K562 (cell line): Measurements from ENCODE around the gene CKMT2. TPM values are rescaled to one million over a fixed set of nuclear protein-coding genes. Genes with fewer than 3 reads are reported as not detected.

Experiments
- ATAC-seq: fragments of 200-7000 bp; cut with Tn5 transposase; 3 replicates; pipeline ENCODE4 v1.9.1; 2020; ENCODE audit warnings: moderate library complexity
- BruUV-seq: library from RNA; stranded (reverse); fragments of 400-500 nt; replicated peaks from 2 replicates; lab custom pipeline; 2021; lab: Mats Ljungman, UMichigan
- CTCF ChIA-PET: fragments of 300-600 bp; formaldehyde crosslinking; extraction: SDS; loops from one replicate; lab custom pipeline; 2021; ENCODE audit warnings: low intra/inter-chr PET ratio; lab: Yijun Ruan, JAX
- POLR2A ChIA-PET: fragments of 300-600, 350-650 bp; sonication (Branson Sonifier 250); formaldehyde crosslinking; extraction: SDS; loops from one replicate; lab custom pipeline; 2021; ENCODE audit warnings: antibody characterized with exemption, inconsistent platforms; lab: Yijun Ruan, JAX
- DNase-seq, 4 experiments: peaks; one replicate each; pipeline versions ENCODE4 v3.0.0 to v3.0.0-alpha.2; 2011 to 2018; ENCODE audit warnings: low spot score in 3 of 4, mixed read lengths in 3 of 4; ENCODE audit errors: extremely low read depth in 1 of 4
- FAIRE-seq: peaks from 2 replicates; lab custom pipeline; 2011; peaks lifted over from hg19 to GRCh38; lab: Jason Lieb, UNC
- H2AFZ ChIP-seq: 2 replicates; pipeline ENCODE4 v1.6.0; 2011; ENCODE audit warnings: low read depth, low read length, control low read depth, inconsistent platforms
- H3K27ac ChIP-seq: fragments of 200-600 bp; 3 replicates; pipeline ENCODE4 v1.8.0; 2011; ENCODE audit warnings: low read depth, mild to moderate bottlenecking, control low read depth, inconsistent platforms, low read length, moderate library complexity, mixed read lengths; ENCODE audit errors: extremely low read depth
- H3K27me3 ChIP-seq, 2 experiments: fragments of 300-600 bp in 1 of 2; 2 replicates in 1 of 2; 3 replicates in 1 of 2; pipeline versions ENCODE4 v1.6.0 to v1.8.0; 2011; ENCODE audit warnings: inconsistent platforms in 2 of 2, low read length in 2 of 2, mild to moderate bottlenecking in 1 of 2, mixed read lengths in 1 of 2, moderate library complexity in 1 of 2; ENCODE audit not compliant: control insufficient read depth in 2 of 2, insufficient read depth in 2 of 2
- H3K36me3 ChIP-seq: fragments of 300-600 bp; 3 replicates; pipeline ENCODE4 v1.8.0; 2011; ENCODE audit warnings: mild to moderate bottlenecking, low read length, inconsistent platforms; ENCODE audit not compliant: control insufficient read depth, insufficient read depth
- H3K4me1 ChIP-seq, 2 experiments: fragments of 200-600 bp in 1 of 2; replicated peaks in 1 of 2; 2 replicates in 1 of 2; 3 replicates in 1 of 2; pipeline versions ENCODE4 v1.5.1 to v1.8.0; 2011; ENCODE audit warnings: inconsistent platforms in 2 of 2, low read length in 2 of 2, mild to moderate bottlenecking in 1 of 2, mixed read lengths in 1 of 2, moderate library complexity in 1 of 2; ENCODE audit not compliant: control insufficient read depth in 2 of 2, insufficient read depth in 2 of 2
- H3K4me2 ChIP-seq: 2 replicates; pipeline ENCODE4 v1.6.1; 2011; ENCODE audit warnings: low read length, control low read depth, inconsistent platforms, mixed read lengths; ENCODE audit not compliant: insufficient read depth
- H3K4me3 ChIP-seq: fragments of 200-600 bp; sonication (generic), shearing (Covaris generic); 2 replicates; pipeline ENCODE4 v1.5.1; 2016; ENCODE audit warnings: control low read depth, inconsistent platforms
- H3K79me2 ChIP-seq: fragments of 200-600 bp; 3 replicates; pipeline ENCODE4 v1.8.0; 2011; ENCODE audit warnings: low read length, inconsistent platforms; ENCODE audit not compliant: control insufficient read depth, insufficient read depth
- H3K9ac ChIP-seq, 2 experiments: 2 replicates each; pipeline versions ENCODE4 v1.6.0 to v1.6.1; 2011; ENCODE audit warnings: low read depth in 2 of 2, low read length in 2 of 2, control low read depth in 1 of 2, inconsistent platforms in 1 of 2, mild to moderate bottlenecking in 1 of 2, mixed read lengths in 1 of 2; ENCODE audit not compliant: insufficient read depth in 1 of 2
- H3K9me1 ChIP-seq: one replicate; pipeline ENCODE4 v1.6.0; 2011; ENCODE audit warnings: inconsistent platforms, mild to moderate bottlenecking, low read length, moderate library complexity; ENCODE audit not compliant: control insufficient read depth, insufficient read depth
- H3K9me3 ChIP-seq: replicated peaks from 2 replicates; pipeline ENCODE4 v1.5.1; 2011; ENCODE audit warnings: low read depth, low read length, inconsistent platforms; ENCODE audit not compliant: control insufficient read depth, insufficient read depth
- H4K20me1 ChIP-seq: replicated peaks from 2 replicates; pipeline ENCODE4 v1.6.1; 2011; ENCODE audit warnings: low read length, inconsistent platforms, mixed read lengths; ENCODE audit not compliant: control insufficient read depth, insufficient read depth
- CC2D1A ChIP-seq: fragments of 450-650 bp; IDR thresholded peaks from 2 replicates; pipeline ENCODE4 v1.6.1; 2017; ENCODE audit warnings: mild to moderate bottlenecking
- HNRNPUL1 ChIP-seq: fragments of 200-400 bp; formaldehyde crosslinking; IDR thresholded peaks from 2 replicates; pipeline ENCODE4 v1.6.1; 2017; ENCODE audit warnings: low read length
- MEF2D ChIP-seq: conservative IDR thresholded peaks from 2 replicates; pipeline ENCODE4 v1.6.1; 2016; ENCODE audit warnings: low read depth, missing genetic modification characterization, missing compliant biosample characterization
- SIN3B ChIP-seq: fragments of 450-650 bp; IDR thresholded peaks from 2 replicates; pipeline ENCODE4 v1.6.1; 2017; ENCODE audit warnings: low read depth, mild to moderate bottlenecking, moderate library complexity
- SMARCB1 ChIP-seq: IDR thresholded peaks from 2 replicates; pipeline ENCODE4 v1.6.1; 2011; ENCODE audit warnings: improper control_type of control experiment, low read depth; ENCODE audit not compliant: insufficient read length
- SRSF9 ChIP-seq: fragments of 200-400 bp; formaldehyde crosslinking; IDR thresholded peaks from 2 replicates; pipeline ENCODE4 v1.6.1; 2017; ENCODE audit warnings: low read depth, low read length, borderline replicate concordance
- TCFL5 ChIP-seq: fragments of 250-450 bp; sonication (Bioruptor Pico); conservative IDR thresholded peaks from 2 replicates; pipeline ENCODE4 v1.6.1; 2021; ENCODE audit warnings: mild to moderate bottlenecking, moderate library complexity, matching md5 sums
- ZBTB1 ChIP-seq: sonication (generic); formaldehyde crosslinking; IDR thresholded peaks from 2 replicates; pipeline ENCODE4 v1.8.1; 2023; ENCODE audit warnings: missing genetic modification reagents, low read depth, mild to moderate bottlenecking, borderline replicate concordance
- ZFP30 ChIP-seq: fragments of 250-450 bp; sonication (Bioruptor Pico); IDR thresholded peaks from 2 replicates; pipeline ENCODE4 v1.8.0; 2022; ENCODE audit warnings: moderate library complexity, mild to moderate bottlenecking, inconsistent platforms, borderline replicate concordance
- ZNF12 ChIP-seq: sonication (generic); formaldehyde crosslinking; IDR thresholded peaks from 2 replicates; pipeline ENCODE4 v1.4.0; 2020; ENCODE audit warnings: mild to moderate bottlenecking, missing genetic modification reagents
- ZNF143 ChIP-seq: sonication (generic); formaldehyde crosslinking; IDR thresholded peaks from 2 replicates; pipeline ENCODE4 v1.9.0; 2022; ENCODE audit warnings: mild to moderate bottlenecking, missing genetic modification reagents
- ZNF354B ChIP-seq: fragments of 250-450 bp; sonication (Bioruptor Pico); IDR thresholded peaks from 2 replicates; pipeline ENCODE4 v1.4.0; 2020
- ZNF583 ChIP-seq: fragments of 250-450 bp; sonication (Bioruptor Pico); IDR thresholded peaks from 2 replicates; pipeline ENCODE4 v1.4.0; 2020
- ZNF695 ChIP-seq: fragments of 450-650 bp; formaldehyde crosslinking; IDR thresholded peaks from 2 replicates; pipeline ENCODE4 v1.4.0; 2020; ENCODE audit warnings: mild to moderate bottlenecking, moderate library complexity
- WGBS: fragments of 100-300 bp; shearing (Covaris generic); methylation state at CpG from one replicate; pipeline ENCODE4 v1.1.6; 2016; ENCODE audit warnings: low coverage, mixed read lengths; ENCODE audit not compliant: insufficient coverage; ENCODE audit errors: missing lambda C conversion rate; 5-methylcytosine and 5-hydroxymethylcytosine counted together
- in situ Hi-C: fragments of 300-500 bp; cut with MboI; formaldehyde crosslinking; loops from 4 replicates; pipeline ENCODE4 v1.15.0; 2018; ENCODE audit warnings: inconsistent platforms, mixed read lengths
- intact Hi-C: fragments of 100-400 bp; cut with micrococcal nuclease; formaldehyde crosslinking; loops from 2 replicates; pipeline ENCODE4 v1.14.2; 2022
- polyA plus RNA-seq, 8 experiments: library from polyadenylated mRNA; depleted of rRNA in 4 of 8; stranded (reverse) in 5 of 8; unstranded in 3 of 8; fragments of >200 nt; fragmentation: Nextera tagmentation in 2 of 8; fragmentation: Illumina TruSeq in 1 of 8; extraction: Ambion mirVana in 2 of 8; extraction: Trizol in 1 of 8; gene quantifications; 2 replicates each; pipeline versions ENCODE4 v1.2.1 to v1.2.3, GENCODE V29; 2011 to 2014; ENCODE audit warnings: inconsistent platforms in 1 of 8, missing spikeins in 1 of 8
- total RNA-seq, 7 experiments: library from RNA; depleted of rRNA in 6 of 7; stranded (reverse); fragments of >200 nt in 6 of 7; fragmentation: Illumina TruSeq in 2 of 7; extraction: Trizol in 2 of 7; gene quantifications; 2 replicates each; pipeline versions ENCODE4 v1.2.1 to v1.2.3, GENCODE V29; 2011 to 2021; ENCODE audit warnings: low replicate concordance in 1 of 7
- TF ChIP-seq, protein P1 (sequence below): sonication (generic); formaldehyde crosslinking; IDR thresholded peaks from 2 replicates; pipeline ENCODE4 v1.8.0; 2023; ENCODE audit warnings: mild to moderate bottlenecking, missing genetic modification reagents
- TF ChIP-seq, protein P2 (sequence below): fragments of 450-650 bp; IDR thresholded peaks from 2 replicates; pipeline ENCODE4 v1.7.1; 2018; ENCODE audit warnings: mild to moderate bottlenecking, low read depth; ENCODE audit not compliant: partially characterized antibody

Gene CKMT2
- total and polyA plus RNA-seq, 9 of the 15 experiments (the other 6 are each of a cell fraction or from before 2014, with no cell fraction given), result 0.03 TPM; not detected in 8

DNA sequence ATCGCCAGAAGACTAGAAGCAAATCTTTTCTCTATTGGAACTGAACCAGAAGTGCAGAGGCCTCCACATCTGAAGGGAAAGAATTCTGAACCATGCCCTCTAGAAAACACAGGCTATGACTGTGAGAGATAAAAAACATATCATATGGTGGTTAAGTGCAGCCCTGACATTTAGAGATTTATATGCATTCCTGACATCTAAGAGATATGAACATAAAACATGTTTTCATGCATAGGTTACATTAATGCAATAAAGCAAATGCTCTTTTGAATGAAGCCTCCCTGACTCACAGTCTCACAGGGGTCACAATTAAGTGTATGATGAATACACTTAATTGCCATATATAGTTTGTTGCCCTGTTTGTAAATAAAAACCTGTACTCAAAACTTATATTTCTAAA, 28.9 kb upstream of the CKMT2 start:
- no peaks in the 10 kb centered on the region for H3K9me1 ChIP-seq
- POLR2A ChIA-PET, result no interaction called here
- TF ChIP-seq SMARCB1 (no peak), SIN3B (no peak), SRSF9 (no peak), ZNF583 (no peak), ZNF695 (CRISPR knock-in tag) (no peak), ZBTB1 (CRISPR knock-in tag) (no peak), ZNF143 (CRISPR knock-in tag) (no peak), HNRNPUL1 (no peak), ZNF12 (CRISPR knock-in tag) (no peak), TCFL5 (CRISPR knock-in tag) (no peak), CC2D1A (no peak), MEF2D (tag) (no peak), ZNF354B (CRISPR knock-in tag) (no peak), ZFP30 (CRISPR knock-in tag) (no peak)
- TF ChIP-seq, protein P1, sequence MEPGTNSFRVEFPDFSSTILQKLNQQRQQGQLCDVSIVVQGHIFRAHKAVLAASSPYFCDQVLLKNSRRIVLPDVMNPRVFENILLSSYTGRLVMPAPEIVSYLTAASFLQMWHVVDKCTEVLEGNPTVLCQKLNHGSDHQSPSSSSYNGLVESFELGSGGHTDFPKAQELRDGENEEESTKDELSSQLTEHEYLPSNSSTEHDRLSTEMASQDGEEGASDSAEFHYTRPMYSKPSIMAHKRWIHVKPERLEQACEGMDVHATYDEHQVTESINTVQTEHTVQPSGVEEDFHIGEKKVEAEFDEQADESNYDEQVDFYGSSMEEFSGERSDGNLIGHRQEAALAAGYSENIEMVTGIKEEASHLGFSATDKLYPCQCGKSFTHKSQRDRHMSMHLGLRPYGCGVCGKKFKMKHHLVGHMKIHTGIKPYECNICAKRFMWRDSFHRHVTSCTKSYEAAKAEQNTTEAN (CRISPR knock-in tag), result no peak
- TF ChIP-seq, protein P2, sequence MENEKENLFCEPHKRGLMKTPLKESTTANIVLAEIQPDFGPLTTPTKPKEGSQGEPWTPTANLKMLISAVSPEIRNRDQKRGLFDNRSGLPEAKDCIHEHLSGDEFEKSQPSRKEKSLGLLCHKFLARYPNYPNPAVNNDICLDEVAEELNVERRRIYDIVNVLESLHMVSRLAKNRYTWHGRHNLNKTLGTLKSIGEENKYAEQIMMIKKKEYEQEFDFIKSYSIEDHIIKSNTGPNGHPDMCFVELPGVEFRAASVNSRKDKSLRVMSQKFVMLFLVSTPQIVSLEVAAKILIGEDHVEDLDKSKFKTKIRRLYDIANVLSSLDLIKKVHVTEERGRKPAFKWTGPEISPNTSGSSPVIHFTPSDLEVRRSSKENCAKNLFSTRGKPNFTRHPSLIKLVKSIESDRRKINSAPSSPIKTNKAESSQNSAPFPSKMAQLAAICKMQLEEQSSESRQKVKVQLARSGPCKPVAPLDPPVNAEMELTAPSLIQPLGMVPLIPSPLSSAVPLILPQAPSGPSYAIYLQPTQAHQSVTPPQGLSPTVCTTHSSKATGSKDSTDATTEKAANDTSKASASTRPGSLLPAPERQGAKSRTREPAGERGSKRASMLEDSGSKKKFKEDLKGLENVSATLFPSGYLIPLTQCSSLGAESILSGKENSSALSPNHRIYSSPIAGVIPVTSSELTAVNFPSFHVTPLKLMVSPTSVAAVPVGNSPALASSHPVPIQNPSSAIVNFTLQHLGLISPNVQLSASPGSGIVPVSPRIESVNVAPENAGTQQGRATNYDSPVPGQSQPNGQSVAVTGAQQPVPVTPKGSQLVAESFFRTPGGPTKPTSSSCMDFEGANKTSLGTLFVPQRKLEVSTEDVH, result no peak
- TF ChIP-seq, all 486 proteins: peak for 0
- in situ Hi-C loops, result no loop called here
- Histone ChIP-seq H3K9me3 (no peaks in the 10 kb centered on the region), H3K36me3 (no peaks in the 10 kb centered on the region), H2AFZ (no peak overlapping the region), H3K4me1 (no peaks in the 10 kb centered on the region), H3K79me2 (no peaks in the 10 kb centered on the region), H3K4me2 (no peak overlapping the region), H4K20me1 (no peaks in the 10 kb centered on the region), H3K9ac (no peak overlapping the region), H3K27me3 (peaks cover 29 to 51% of the 10 kb centered on the region in 2 experiments), H3K27ac (no peak overlapping the region), H3K4me3 (no peak overlapping the region)
- BruUV-seq, result no TSS peak
- FAIRE-seq, result no peak
- no peak for DNase-seq
- WGBS, result 0% methylated on average over 1 of the region's 1 CpG
- intact Hi-C loops, result no loop called here
- CTCF ChIA-PET, result no interaction called here
- no peak for ATAC-seq
